ENCODE data around the gene SS18L1. TPM values are rescaled to one million over a fixed set of nuclear protein-coding genes. Genes with fewer than 3 reads are reported as not detected.

The SS18L1 gene
- total and polyA plus RNA-seq, 10 of the 15 experiments (the other 5 are each of a cell fraction or from before 2014, with no cell fraction given) = 1.8 to 20.0 (median 6.6) TPM

- no peak for TF ChIP-seq ZBTB4 (CRISPR knock-in tag; IDR thresholded peaks at IDR 0.05)
- TF ChIP-seq BHLHE40 (IDR thresholded peaks at IDR 0.05; ENCODE audit: borderline replicate concordance in 1 of 2, low read depth in 2 of 2, low read length in 1 of 2) = no peak
- TF ChIP-seq CREM (IDR thresholded peaks at IDR 0.05; ENCODE audit: low read depth) = no peak
- no peak for TF ChIP-seq ZNF687 (IDR thresholded peaks at IDR 0.05)
- no peak for TF ChIP-seq TARDBP (IDR thresholded peaks at IDR 0.05; ENCODE audit: borderline replicate concordance)
- TF ChIP-seq EP300 (IDR thresholded peaks at IDR 0.05; ENCODE audit: borderline replicate concordance in 1 of 2, control insufficient read depth in 1 of 2, low read depth in 2 of 2, low read length in 2 of 2) = no peak
- 0 out of 2 replicates have a peak, but pooled peaks have one; percentile 46 for TF ChIP-seq ZNF217 (IDR thresholded peaks at IDR 0.05)
- TF ChIP-seq DPF2 (IDR thresholded peaks at IDR 0.05) = peak; percentile 57; the same call in 1 of the 2 replicates
- no peak for TF ChIP-seq NR2C2 (IDR thresholded peaks at IDR 0.05; ENCODE audit: borderline replicate concordance, control insufficient read depth, insufficient read length, low read depth)
- no peak for TF ChIP-seq RUNX3 (IDR thresholded peaks at IDR 0.05; ENCODE audit: low read length)
- no peak for TF ChIP-seq SRF (IDR thresholded peaks at IDR 0.05; ENCODE audit: low read depth in 2 of 2, low read length in 2 of 2)
- TF ChIP-seq E2F8 (IDR thresholded peaks at IDR 0.05; ENCODE audit: low read depth, partially characterized antibody) = no peak
- no peak for TF ChIP-seq JUNB (IDR thresholded peaks at IDR 0.05)
- no peak for TF ChIP-seq STAT1 (conservative IDR thresholded peaks at IDR 0.05)
- TF ChIP-seq SIN3A (IDR thresholded peaks at IDR 0.05; ENCODE audit: low read depth, low read length) = no peak; the same call in 1 of the 2 replicates
Observed at GRCh38 chr20:62142252-62143080, 1.1 kb upstream of the SS18L1 start (continued).
